22Rv1 (cell line): ENCODE measurements around the gene RNF166.

Experiments used
- CTCF ChIP-seq: fragments of 450-650 bp; IDR thresholded peaks from 2 replicates; pipeline ENCODE4 v1.5.1; 2017; ENCODE audit warnings: mild to moderate bottlenecking
- ZFX ChIP-seq: fragments of 450-650 bp; IDR thresholded peaks from 2 replicates; pipeline ENCODE4 v1.6.1; 2017; ENCODE audit warnings: antibody characterized with exemption, borderline replicate concordance

GRCh38 chr16:88697831-88698615 lies 8.2 kb downstream of the RNF166 start:
- peak; percentile 44 for TF ChIP-seq CTCF
- TF ChIP-seq ZFX = no peak
